T47D (cell line): ENCODE data around the gene RPS13.
A peak's percentile ranks its signal among the peaks of the same experiment; 100 is the strongest.
"Not testable (repeated sequence)": the region's sequence is repeated elsewhere in the genome, so short reads cannot be mapped to it uniquely, and the experiment has no call there.

Source experiments
- DNase-seq, 2 experiments: peaks; one replicate each; pipeline versions ENCODE4 v3.0.0 to v3.0.0-alpha.2; 2011 to 2012; ENCODE audit warnings: low read depth in 1 of 2, low spot score in 1 of 2
- JUND ChIP-seq: IDR thresholded peaks from 2 replicates; pipeline ENCODE4 v1.6.1; 2012; ENCODE audit warnings: low read depth
- in situ Hi-C: cut with HindIII; loops from 2 replicates; pipeline ENCODE4 v1.10.0; 2016; ENCODE audit warnings: low sequenced_read_pairs, low pct_unique_long_range_greater_than_20kb

Gene RPS13

DNA sequence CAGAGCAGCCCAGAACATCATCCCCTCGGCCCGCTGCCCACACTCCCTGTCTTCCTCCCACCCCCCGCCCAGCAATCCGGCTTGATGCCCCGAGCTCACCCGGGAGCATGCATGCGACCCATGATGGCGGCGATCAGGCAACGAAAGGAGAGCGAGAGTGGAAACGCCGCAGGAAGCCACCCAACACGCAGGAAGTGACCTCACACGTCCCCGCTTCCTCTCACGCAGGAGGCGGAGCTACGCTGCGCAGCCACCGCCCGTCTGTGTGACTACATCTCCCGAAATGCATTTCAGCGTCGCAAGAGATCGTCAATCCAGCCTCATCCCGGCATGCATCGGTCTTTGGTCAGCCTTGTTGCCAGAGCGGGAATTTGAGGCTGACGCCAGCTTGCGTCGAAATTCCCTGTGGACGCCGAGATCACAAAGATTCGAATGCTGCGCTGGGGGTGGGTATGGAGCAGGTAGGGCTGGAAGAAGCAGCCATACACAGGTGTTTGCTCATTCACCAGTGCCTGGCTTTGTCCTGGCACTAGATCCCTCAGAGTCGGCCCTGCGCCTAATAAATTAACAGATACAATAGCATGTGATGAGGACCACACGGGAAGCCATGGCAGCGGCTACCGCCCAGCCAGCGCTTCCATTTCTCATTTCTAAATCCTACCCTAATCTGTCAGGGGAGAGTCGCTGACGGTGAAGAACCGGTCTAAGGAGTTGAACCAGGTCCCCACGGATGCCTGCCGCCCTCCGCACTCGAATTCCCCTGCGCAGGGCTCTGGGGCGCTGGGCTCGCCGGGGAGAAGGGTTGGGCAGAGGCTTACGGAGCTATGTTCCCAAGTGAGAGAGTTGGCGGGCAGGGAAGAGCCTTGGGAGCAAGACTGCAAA lies at the start of gene RPS13:
Gene RPS13 (minus strand): TSS at position 148 of the 882 bp plus-strand sequence. CDS start 26 bp downstream, at position 122.
- in situ Hi-C loops: no loop called here
- TF ChIP-seq JUND: no peak
- DNase-seq: peak; percentile 82 to 98

DNA sequence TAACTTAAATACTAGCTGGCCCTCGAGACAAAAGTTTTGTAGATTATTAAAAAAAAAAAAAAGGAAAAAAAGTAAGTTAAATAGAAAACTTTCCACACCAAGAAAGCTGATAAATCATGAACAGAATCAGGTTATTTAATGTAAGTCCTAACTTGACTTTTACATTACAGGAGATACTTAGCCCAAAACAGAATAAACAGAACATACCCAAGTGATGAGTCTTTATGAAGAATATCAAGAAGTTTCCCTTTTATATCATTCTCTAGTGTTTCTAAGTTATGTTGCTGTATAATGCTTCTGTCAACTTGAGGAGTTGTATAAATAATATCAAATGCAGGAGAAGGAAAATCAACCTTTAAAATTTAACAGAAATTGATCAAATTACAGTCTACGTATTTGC lies 44.5 kb upstream of the RPS13 start:
- in situ Hi-C loops: no loop called here
- no peak for TF ChIP-seq JUND
- DNase-seq: no peak

DNA sequence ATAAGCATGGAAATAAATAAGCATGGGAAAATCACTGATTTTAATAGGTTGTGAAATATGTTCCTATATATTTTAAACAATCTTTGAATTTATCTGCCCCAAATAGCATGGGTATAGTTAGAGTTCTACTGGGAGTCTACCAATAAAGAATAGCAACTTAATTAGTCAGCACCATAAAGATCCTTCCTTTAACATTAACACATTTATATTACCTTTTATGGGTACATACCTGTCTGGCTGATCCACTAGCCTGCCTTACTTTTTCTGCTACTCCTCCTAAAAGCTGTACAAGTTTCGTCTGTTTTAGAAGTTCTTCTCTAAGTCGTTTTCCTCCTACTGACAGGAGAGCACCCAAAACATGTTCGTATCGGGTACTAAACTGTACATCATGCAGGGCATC lies 39.8 kb upstream of the RPS13 start:
- no peak for DNase-seq
- TF ChIP-seq JUND: no peak
- in situ Hi-C loops: no loop called here

DNA sequence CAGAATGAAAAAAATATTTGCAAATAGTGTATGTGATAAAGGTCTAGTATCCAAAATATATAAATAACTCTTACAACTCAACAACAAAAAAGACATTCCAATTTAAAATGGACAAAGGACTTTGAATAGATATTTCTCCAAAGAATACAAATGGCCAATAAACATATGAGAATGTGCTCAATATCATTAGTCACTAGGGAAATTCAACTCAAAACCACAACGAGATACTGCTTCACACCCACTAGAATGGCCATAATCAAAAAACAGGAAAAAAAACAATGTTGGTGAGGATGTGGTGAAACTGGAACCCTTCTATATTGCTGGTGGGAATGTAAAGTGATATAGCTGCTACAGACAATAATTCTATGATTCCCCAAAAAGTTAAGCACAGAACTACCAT lies 38.6 kb upstream of the RPS13 start:
- TF ChIP-seq JUND: no peak
- in situ Hi-C loops: no loop called here
- no peak for DNase-seq

DNA sequence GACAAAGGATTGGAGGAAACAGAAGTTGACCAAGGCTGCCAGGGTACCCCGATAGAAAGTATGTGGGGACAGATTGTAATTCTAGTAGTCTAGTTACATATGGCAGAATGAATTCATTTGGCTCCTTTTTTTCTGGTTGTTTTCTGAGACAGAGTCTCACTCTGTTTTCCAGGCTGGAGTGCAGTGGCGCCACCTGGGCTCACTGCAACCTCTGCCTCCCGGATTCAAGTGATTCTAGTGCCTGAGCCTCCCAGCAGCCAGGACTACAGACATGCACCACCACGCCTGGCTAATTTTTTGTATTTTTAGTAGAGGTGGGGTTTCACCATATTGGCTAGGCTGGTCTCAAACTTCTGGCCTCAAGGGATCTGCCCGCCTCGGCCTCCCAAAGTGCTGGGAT lies 30.3 kb upstream of the RPS13 start:
- DNase-seq: peak in 1 of 2 experiments; percentile 11
- in situ Hi-C loops: not testable (repeated sequence)

DNA sequence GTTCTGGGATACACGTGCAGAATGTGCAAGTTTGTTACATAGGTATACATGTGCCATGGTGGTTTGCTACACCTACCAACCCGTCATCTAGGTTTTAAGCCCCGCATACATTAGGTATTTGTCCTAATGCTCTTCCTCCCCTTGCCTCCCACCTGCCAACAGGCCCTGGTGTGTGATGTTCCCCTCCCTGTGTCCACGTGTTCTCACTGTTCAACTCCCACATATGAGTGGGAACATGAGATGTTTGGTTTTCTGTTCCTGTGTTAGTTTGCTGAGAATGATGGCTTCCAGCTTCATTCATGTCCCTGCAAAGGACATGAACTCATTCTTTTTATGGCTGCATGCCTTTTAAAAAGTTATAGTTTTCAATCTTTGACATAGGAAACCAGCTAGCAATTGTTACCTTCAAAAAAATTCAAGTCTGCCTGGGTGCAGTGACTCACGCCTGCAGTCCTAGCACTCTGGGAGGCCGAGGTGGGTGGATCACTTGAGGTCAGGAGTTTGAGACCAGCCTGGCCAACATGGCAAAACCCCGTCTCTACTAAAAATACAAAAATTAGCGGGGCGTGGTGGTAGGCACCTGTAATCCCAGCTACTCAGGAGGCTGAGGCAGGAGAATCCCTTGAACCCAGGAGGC lies 28.1 kb upstream of the RPS13 start:
- in situ Hi-C loops, DNase-seq: not testable (repeated sequence)

DNA sequence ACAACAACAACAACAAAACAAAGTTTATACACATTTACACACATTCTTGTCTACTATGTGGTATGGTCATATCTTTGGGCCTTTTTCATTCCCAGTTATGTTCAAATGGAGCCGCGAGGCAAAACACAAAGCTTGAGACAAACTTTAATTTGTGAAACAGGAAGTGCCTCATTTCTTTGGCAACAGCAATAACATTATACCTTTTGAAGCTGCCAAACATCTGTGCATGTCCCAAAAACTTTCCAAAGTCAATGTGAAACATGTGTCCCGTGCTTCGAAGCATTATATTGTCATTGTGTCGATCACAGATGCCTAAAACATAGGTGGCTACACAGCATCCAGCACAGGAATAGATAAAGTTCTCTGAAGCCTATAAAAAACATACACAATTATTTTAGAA lies 25.0 kb upstream of the RPS13 start:
- no peak for TF ChIP-seq JUND
- in situ Hi-C loops: no loop called here

DNA sequence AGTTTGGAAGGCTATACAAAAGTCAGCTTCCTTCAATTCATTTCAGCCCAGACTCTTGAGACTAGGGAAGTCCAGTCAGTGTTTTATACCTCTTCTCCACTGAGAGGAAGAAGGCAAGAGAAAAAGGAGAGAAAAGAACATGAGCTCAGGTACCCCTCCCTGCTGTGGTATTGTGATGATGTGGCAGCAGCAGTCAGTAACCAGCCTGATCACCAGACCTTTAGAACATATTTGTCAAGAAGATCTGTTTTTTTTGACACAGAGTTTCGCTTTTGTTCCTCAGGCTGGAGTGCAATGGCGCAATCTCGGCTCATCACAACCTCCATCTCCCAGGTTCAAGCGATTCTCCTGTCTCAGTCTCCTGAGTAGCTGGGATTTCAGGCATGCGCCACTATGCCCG lies 21.2 kb upstream of the RPS13 start:
- in situ Hi-C loops: no loop called here

More for the DNA sequence above, 25.0 kb upstream of the RPS13 start:
- DNase-seq: no peak

DNA sequence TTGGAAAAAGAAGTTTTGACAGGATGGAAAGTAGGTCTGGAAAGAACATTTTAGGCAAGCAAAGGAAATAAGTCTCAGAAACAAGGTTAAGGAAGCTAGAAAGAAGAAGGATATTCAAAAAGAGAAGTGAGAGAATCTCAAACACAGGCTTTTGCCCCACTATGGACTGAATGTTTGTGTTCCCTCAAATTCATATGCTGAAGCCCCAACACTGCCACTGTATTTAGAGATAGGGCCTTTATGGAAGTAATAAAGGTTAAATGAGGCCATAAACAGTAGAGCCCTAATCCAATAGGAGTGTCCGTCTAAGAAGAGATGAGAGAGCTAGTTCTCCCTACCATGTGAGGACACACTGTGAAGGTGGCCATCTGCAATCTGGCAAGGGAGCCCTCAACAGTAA lies 20.6 kb upstream of the RPS13 start:
- no peak for DNase-seq
- in situ Hi-C loops: no loop called here
- TF ChIP-seq JUND: no peak

More for the DNA sequence above, 21.2 kb upstream of the RPS13 start:
- no peak for TF ChIP-seq JUND
- no peak for DNase-seq

DNA sequence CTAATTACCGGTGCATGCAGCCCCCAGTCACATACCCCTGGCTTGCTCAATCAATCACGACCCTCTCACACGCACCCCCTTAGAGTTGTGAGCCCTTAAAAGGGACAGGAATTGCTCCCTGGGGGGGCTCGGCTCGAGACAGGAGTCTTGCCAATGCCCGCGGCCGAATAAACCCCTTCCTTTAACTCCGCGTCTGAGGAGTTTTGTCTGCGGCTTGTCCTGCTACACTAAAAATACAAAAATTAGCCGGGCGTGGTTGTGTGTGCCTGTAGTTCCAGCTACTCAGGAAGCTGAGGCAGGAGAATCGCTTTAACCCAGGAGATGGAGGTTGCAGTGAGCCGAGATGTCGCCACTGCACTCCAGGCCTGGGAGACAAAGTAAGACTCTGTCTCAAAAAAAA lies 8.5 kb upstream of the RPS13 start:
- in situ Hi-C loops, DNase-seq: not testable (repeated sequence)

DNA sequence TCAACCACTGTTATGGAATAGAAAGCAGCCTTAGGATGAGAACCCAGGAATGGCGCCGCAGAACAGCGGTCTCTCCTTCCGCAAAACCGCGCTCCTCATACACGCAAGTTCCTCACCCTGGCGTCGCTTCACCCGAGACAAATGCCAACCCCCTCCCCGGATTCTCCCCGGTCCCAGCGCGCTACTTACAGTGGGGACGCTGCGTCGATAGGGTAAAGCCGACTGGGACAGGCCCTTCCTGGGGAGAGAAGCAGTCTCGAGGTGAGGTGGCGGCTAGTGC lies 287 bp downstream of the RPS13 start:
- TF ChIP-seq JUND: no peak
- in situ Hi-C loops: no loop called here
- DNase-seq: no peak

DNA sequence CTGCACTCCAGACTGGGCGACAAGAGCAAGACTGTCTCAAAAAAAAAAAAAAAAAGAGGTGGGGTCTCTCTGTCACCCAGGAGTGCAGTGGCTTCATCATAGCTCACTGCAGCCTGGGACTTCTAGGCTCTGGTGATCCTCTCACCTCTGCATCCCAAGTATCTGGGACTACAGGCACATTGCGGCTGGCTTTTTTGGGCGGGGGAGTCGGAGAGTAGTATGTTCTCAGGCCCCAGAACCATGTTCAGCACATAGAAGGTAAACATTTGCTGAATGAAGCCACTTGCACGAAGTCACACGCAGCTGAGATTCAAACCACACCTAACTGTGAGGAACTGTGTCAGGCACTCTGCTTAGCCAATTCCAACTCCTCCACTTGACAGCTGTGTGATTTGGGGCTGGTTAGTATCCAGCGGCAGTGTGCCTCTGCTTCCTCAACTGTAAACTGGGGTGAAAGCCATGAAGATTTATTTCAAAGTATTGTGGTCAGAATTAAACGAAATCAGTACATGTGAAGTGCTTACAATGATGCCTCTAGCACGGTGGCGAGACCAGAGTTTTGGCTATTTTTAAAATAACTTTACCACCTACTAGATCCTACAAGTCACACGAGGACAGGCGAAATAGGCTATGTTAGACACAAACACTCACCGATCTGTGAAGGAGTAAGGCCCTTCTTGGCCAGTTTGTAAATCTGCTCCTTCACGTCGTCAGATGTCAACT lies 789 bp downstream of the RPS13 start:
- in situ Hi-C loops: no loop called here
- no peak for DNase-seq
- TF ChIP-seq JUND: no peak

DNA sequence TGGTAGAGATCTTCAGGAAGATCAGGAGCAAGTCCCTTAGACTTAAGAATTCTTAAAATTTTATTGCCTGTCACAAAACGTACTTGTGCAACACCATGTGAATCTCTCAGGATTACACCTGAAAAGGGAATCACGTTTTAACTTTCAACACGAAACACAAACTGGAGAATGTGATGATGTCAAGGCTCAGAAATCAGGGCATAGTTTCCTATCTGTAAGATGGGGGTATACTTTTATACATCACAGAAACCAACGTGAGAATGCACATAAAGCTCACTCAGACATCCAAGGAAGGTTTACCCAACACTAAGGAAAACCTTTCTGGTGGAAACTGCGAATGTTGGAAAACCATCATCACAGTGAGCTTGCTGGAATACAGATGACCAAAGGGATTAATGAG lies 2.0 kb downstream of the RPS13 start:
- in situ Hi-C loops: no loop called here
- DNase-seq: no peak
- TF ChIP-seq JUND: no peak
